Stimulated activated CD8-positive, alpha-beta memory T cell treated with anti-CD3 and anti-CD28 coated beads, Interleukin-12 subunit alpha, Interleukin-12 subunit beta, amount 100 ng/mL, for 24 hours (primary cell): Measurements from ENCODE around the gene HMGA1.
A peak's percentile ranks its signal among the peaks of the same experiment; 100 is the strongest.

Experiments
- DNase-seq: peaks from one replicate; pipeline ENCODE4 v3.0.0-alpha.2; 2020; ENCODE audit errors: extremely low read depth

The HMGA1 gene

GRCh38 chr6:34223956-34224940 is 12.4 kb upstream of the HMGA1 start:
- DNase-seq, result peak; percentile 87

- DNase-seq, result no peak
These were observed 11.1 kb upstream of the HMGA1 start for GRCh38 chr6:34225551-34225950.

GRCh38 chr6:34226066-34226465 is 10.6 kb upstream of the HMGA1 start:
- no peak for DNase-seq

GRCh38 chr6:34226731-34227586 is 9.7 kb upstream of the HMGA1 start:
- no peak for DNase-seq

- no peak for DNase-seq
These were observed 8.8 kb upstream of the HMGA1 start for GRCh38 chr6:34227761-34228421.

GRCh38 chr6:34229877-34230276 is 6.8 kb upstream of the HMGA1 start:
- no peak for DNase-seq

- no peak for DNase-seq
These were observed 5.9 kb upstream of the HMGA1 start for GRCh38 chr6:34230653-34231371.

GRCh38 chr6:34231566-34232336 is 4.9 kb upstream of the HMGA1 start:
- DNase-seq, result no peak

GRCh38 chr6:34232901-34233300 is 3.8 kb upstream of the HMGA1 start:
- no peak for DNase-seq

GRCh38 chr6:34233867-34234266 is 2.8 kb upstream of the HMGA1 start:
- DNase-seq, result no peak

GRCh38 chr6:34234667-34235306 is 1.9 kb upstream of the HMGA1 start:
- DNase-seq, result no peak

- DNase-seq, result no peak
These were observed 1.2 kb upstream of the HMGA1 start for GRCh38 chr6:34235307-34236130.

GRCh38 chr6:34236131-34236442 is 586 bp upstream of the HMGA1 start:
- no peak for DNase-seq

GRCh38 chr6:34237316-34237721 is 646 bp downstream of the HMGA1 start:
- DNase-seq, result no peak

- DNase-seq, result peak; percentile 57
These were observed 1.3 kb downstream of the HMGA1 start for GRCh38 chr6:34237722-34238584.

- no peak for DNase-seq
These were observed 2.2 kb downstream of the HMGA1 start for GRCh38 chr6:34238585-34239499.

- DNase-seq, result no peak
These were observed 2.8 kb downstream of the HMGA1 start for GRCh38 chr6:34239500-34239825.

GRCh38 chr6:34239893-34240292 is 3.2 kb downstream of the HMGA1 start:
- no peak for DNase-seq
